ENCODE results near the gene C8G.
A peak's percentile ranks its signal among the peaks of the same experiment; 100 is the strongest.

C8G gene

DNA sequence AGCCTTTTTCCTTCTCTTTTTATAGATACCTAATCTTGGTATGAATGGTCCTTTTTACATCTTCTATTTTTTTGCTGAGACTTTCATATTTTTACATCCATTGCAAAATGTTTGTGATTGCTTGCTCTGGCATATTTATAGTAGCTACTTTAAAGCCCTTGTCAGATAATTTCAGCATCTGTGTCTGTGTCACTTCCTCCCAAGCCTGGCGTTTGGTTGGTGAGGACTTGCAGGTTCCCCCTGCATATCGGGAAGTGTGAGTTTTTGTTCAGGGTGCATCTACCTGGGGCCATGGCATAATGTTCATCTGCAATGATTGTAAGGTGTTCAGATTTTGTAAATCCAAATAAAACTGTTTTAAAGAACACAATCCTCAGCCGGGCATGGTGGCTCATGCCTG lies 9.4 kb upstream of the C8G start:
- Histone ChIP-seq H3K9ac (ENCODE audit: low read depth, low read length) (no peak overlapping the region), H3K36me3 (ENCODE audit: control insufficient read depth, insufficient read depth, low read length) (peaks cover 10% of the 10 kb centered on the region), H3K4me3 (ENCODE audit: low read depth, low read length) (no peak overlapping the region), H3K9me3 (ENCODE audit: control insufficient read depth, insufficient read depth, low read length) (no peaks in the 10 kb centered on the region), H3K27me3 (ENCODE audit: control insufficient read depth, insufficient read depth, low read length) (no peaks in the 10 kb centered on the region), H3K4me1 (ENCODE audit: control insufficient read depth, insufficient read depth, low read length) (no peaks in the 10 kb centered on the region)

DNA sequence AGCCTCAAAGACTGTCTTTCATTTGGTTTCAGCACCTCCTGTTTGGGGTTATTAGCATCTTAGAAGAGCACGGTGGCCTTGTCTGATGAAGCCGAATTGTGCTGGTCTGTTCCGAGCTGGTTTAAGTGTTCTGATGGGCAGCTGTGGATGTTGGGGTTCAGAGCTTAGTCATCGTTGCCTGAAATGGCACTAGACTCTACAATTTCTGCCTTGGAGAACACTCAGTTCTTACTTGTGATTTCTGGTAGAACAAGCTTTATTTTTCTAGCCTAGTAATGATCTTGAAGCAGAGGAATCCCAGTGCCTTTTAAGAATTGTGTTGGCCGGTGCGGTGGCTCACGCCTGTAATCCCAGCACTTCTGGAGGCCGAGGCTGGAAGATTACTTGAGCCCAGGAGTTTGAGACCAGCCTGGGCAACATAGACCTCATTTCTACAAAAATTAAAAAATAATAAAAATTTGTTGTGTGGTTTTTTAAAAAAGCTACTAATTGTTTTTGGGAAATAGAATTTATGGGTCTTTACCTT lies 8.3 kb upstream of the C8G start:
- Histone ChIP-seq H3K36me3 (ENCODE audit: control insufficient read depth, insufficient read depth, low read length) (peaks cover 20% of the 10 kb centered on the region), H3K4me3 (ENCODE audit: low read depth, low read length) (no peak overlapping the region), H3K9ac (ENCODE audit: low read depth, low read length) (no peak overlapping the region)

DNA sequence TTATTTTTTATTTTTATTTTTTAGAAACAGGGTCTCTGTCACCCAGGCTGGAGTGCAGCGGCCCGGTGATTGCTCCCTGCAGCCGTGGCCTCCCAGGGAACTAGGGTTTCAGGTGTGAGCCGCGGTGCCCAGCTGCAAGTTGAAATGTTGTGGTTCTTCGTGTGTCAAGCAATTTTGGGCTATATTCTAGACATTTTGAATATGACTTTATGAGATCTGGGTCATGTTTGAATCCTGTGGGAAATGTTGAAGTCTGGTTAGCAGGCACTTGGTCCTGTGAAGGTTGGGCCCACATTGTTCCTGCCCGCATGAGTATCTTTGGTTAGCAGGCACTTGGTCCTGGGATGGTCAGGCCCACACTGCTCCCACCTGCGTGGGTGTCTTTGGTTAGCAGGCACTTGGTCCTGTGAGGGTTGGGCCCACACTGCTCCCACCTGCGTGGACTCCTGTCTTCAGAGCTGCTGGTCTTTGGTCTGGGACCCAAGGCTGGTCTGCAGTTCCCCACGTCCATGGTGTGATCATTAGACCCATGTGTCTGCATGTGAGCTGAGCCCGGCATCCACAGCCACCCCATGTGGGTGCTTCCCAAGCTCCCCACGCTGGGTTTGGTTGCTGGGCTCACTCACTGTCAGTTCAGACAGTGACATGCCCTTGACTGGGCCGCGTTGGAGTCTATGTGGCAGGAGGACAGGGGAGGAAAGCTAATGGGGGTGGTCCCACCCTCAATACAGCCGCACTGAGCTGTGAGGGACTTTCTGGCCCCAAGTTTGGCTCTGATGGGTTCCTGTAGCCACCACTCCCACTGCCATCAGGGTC lies 7.6 kb upstream of the C8G start:
- Histone ChIP-seq H3K9ac (ENCODE audit: low read depth, low read length) (no peak overlapping the region), H3K36me3 (ENCODE audit: control insufficient read depth, insufficient read depth, low read length) (peaks cover 27% of the 10 kb centered on the region), H3K4me1 (ENCODE audit: control insufficient read depth, insufficient read depth, low read length) (no peaks in the 10 kb centered on the region), H3K4me3 (ENCODE audit: low read depth, low read length) (no peak overlapping the region), H3K9me3 (ENCODE audit: control insufficient read depth, insufficient read depth, low read length) (no peaks in the 10 kb centered on the region), H3K27me3 (ENCODE audit: control insufficient read depth, insufficient read depth, low read length) (no peaks in the 10 kb centered on the region)

More for the DNA sequence above, 8.3 kb upstream of the C8G start:
- H3K27me3 ChIP-seq (ENCODE audit: control insufficient read depth, insufficient read depth, low read length): no peaks in the 10 kb centered on the region
- no peaks in the 10 kb centered on the region for H3K9me3 ChIP-seq (ENCODE audit: control insufficient read depth, insufficient read depth, low read length)
- no peaks in the 10 kb centered on the region for H3K4me1 ChIP-seq (ENCODE audit: control insufficient read depth, insufficient read depth, low read length)

DNA sequence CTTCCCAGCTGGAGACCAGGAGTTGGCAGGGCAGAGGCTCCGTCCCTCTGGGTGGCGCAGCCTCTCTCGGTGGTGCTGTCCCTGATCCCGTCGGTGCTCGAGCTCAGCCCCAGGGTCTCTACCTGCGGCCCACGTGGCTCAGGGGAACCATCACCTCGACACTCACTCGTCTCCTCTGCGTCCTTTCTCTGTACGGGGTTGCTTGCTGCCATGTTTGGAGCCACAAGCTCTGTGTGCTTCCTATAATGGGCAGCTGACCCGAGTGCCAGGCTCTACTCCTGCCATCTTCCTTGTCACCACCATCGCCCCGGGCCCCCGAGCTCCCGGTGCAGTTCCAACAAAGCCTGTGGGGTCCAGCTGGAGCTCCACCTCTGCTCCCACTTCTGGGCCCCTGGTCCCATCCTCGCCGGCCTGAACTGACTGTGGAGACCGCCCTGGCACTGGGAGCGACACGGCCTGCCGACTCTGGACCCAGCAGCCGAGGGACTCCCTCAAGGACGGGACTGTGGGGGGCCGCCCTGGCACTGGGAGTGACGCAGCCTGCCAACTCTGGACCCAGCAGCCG lies 5.5 kb upstream of the C8G start:
- Histone ChIP-seq H3K36me3 (ENCODE audit: control insufficient read depth, insufficient read depth, low read length) (peaks cover 36% of the 10 kb centered on the region), H3K9me3 (ENCODE audit: control insufficient read depth, insufficient read depth, low read length) (no peaks in the 10 kb centered on the region), H3K4me3 (ENCODE audit: low read depth, low read length) (no peak overlapping the region), H3K4me1 (ENCODE audit: control insufficient read depth, insufficient read depth, low read length) (no peaks in the 10 kb centered on the region), H3K9ac (ENCODE audit: low read depth, low read length) (no peak overlapping the region), H3K27me3 (ENCODE audit: control insufficient read depth, insufficient read depth, low read length) (no peaks in the 10 kb centered on the region)

DNA sequence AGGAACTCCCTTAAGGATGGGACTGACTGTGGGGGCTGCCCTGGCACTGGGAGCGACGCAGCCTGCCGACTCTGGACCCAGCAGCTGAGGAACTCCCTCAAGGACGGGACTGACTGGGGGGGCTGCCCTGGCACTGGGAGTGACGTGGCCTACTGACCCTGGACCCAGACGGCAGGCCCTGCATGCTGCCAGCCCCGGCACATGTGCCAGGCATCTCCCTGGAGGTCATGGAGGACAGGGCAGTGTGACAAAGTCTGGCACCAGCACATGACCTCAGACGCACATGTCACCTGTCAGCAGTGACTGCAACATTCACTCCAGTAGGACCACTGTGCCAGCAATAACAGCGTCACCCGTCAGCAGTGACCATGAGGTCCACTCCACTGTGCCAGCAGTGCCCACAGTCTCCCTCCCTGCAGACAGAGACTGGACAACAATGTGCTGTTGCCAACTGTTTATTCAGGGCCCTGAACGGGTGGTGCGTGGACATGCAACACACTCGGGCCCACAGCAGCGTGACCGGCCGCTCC lies 5.0 kb upstream of the C8G start:
- Histone ChIP-seq H3K4me3 (ENCODE audit: low read depth, low read length) (no peak overlapping the region), H3K4me1 (ENCODE audit: control insufficient read depth, insufficient read depth, low read length) (no peaks in the 10 kb centered on the region), H3K9ac (ENCODE audit: low read depth, low read length) (no peak overlapping the region), H3K36me3 (ENCODE audit: control insufficient read depth, insufficient read depth, low read length) (peaks cover 36% of the 10 kb centered on the region), H3K27me3 (ENCODE audit: control insufficient read depth, insufficient read depth, low read length) (no peaks in the 10 kb centered on the region), H3K9me3 (ENCODE audit: control insufficient read depth, insufficient read depth, low read length) (no peaks in the 10 kb centered on the region)

- no peak overlapping the region for H3K4me3 ChIP-seq (ENCODE audit: low read depth, low read length)
- H3K36me3 ChIP-seq (ENCODE audit: control insufficient read depth, insufficient read depth, low read length): peaks cover 36% of the 10 kb centered on the region
- no peaks in the 10 kb centered on the region for H3K4me1 ChIP-seq (ENCODE audit: control insufficient read depth, insufficient read depth, low read length)
- no peak overlapping the region for H3K9ac ChIP-seq (ENCODE audit: low read depth, low read length)
- no peaks in the 10 kb centered on the region for H3K9me3 ChIP-seq (ENCODE audit: control insufficient read depth, insufficient read depth, low read length)
- H3K27me3 ChIP-seq (ENCODE audit: control insufficient read depth, insufficient read depth, low read length): no peaks in the 10 kb centered on the region
These were observed 4.4 kb upstream of the C8G start for GRCh38 chr9:136940526-136941230.

DNA sequence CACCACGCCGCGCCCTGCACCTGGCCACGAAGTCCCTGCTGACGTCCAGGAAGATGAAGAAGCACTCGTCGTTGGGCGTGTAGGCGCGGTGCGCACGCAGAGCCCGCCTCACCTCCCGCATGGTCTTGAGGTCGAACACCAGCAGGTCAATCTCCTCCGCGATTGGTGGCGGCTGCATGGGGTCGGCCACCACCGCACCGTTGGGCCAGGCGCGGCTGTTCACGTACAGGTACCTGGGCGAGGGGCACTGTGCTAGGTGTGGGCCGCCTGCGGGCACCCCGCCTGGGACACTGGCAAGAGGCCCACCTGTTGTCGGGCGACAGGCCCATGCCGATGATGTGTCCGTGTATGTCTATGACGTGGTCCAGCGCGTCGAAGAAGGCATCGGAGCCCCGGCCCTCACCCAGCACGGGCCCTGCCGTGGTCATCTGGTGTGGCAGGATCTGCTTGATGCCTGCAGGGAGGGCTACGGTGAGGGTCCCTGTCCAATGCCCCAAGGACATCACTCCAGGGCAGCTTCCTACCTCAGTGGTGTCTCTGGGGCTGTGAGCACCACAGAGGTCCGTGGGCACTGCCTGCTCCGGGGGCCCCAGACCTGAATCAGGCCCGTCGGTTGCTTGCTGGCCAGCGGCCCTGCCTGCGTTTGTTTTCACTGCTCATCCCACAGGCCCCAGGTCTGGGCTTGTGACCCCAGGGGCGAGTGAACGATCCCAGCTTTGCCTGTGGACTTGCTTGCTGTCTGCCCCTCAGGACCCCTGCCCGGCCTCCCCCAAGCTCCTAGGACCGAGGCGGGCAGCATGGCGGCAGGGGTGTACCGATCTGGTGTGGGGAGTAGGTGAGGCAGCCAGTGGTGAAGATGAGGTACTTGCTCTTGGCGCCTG lies 3.6 kb upstream of the C8G start:
- H3K27me3 ChIP-seq (ENCODE audit: control insufficient read depth, insufficient read depth, low read length): no peaks in the 10 kb centered on the region
- H3K4me3 ChIP-seq (ENCODE audit: low read depth, low read length): no peak overlapping the region
- peaks cover 36% of the 10 kb centered on the region for H3K36me3 ChIP-seq (ENCODE audit: control insufficient read depth, insufficient read depth, low read length)
- no peaks in the 10 kb centered on the region for H3K4me1 ChIP-seq (ENCODE audit: control insufficient read depth, insufficient read depth, low read length)
- H3K9ac ChIP-seq (ENCODE audit: low read depth, low read length): no peak overlapping the region
- no peaks in the 10 kb centered on the region for H3K9me3 ChIP-seq (ENCODE audit: control insufficient read depth, insufficient read depth, low read length)

- H3K36me3 ChIP-seq (ENCODE audit: control insufficient read depth, insufficient read depth, low read length): peaks cover 36% of the 10 kb centered on the region
- H3K9me3 ChIP-seq (ENCODE audit: control insufficient read depth, insufficient read depth, low read length): no peaks in the 10 kb centered on the region
- H3K9ac ChIP-seq (ENCODE audit: low read depth, low read length): no peak overlapping the region
- H3K27me3 ChIP-seq (ENCODE audit: control insufficient read depth, insufficient read depth, low read length): no peaks in the 10 kb centered on the region
- no peak overlapping the region for H3K4me3 ChIP-seq (ENCODE audit: low read depth, low read length)
- H3K4me1 ChIP-seq (ENCODE audit: control insufficient read depth, insufficient read depth, low read length): no peaks in the 10 kb centered on the region
These were observed 2.7 kb upstream of the C8G start for GRCh38 chr9:136942112-136942880.

GRCh38 chr9:136942881-136943230 lies 2.2 kb upstream of the C8G start:
- Histone ChIP-seq H3K4me3 (ENCODE audit: low read depth, low read length) (peak overlapping the region; percentile 70), H3K36me3 (ENCODE audit: control insufficient read depth, insufficient read depth, low read length) (peaks cover 36% of the 10 kb centered on the region), H3K9ac (ENCODE audit: low read depth, low read length) (no peak overlapping the region), H3K27me3 (ENCODE audit: control insufficient read depth, insufficient read depth, low read length) (no peaks in the 10 kb centered on the region), H3K4me1 (ENCODE audit: control insufficient read depth, insufficient read depth, low read length) (no peaks in the 10 kb centered on the region), H3K9me3 (ENCODE audit: control insufficient read depth, insufficient read depth, low read length) (no peaks in the 10 kb centered on the region)

DNA sequence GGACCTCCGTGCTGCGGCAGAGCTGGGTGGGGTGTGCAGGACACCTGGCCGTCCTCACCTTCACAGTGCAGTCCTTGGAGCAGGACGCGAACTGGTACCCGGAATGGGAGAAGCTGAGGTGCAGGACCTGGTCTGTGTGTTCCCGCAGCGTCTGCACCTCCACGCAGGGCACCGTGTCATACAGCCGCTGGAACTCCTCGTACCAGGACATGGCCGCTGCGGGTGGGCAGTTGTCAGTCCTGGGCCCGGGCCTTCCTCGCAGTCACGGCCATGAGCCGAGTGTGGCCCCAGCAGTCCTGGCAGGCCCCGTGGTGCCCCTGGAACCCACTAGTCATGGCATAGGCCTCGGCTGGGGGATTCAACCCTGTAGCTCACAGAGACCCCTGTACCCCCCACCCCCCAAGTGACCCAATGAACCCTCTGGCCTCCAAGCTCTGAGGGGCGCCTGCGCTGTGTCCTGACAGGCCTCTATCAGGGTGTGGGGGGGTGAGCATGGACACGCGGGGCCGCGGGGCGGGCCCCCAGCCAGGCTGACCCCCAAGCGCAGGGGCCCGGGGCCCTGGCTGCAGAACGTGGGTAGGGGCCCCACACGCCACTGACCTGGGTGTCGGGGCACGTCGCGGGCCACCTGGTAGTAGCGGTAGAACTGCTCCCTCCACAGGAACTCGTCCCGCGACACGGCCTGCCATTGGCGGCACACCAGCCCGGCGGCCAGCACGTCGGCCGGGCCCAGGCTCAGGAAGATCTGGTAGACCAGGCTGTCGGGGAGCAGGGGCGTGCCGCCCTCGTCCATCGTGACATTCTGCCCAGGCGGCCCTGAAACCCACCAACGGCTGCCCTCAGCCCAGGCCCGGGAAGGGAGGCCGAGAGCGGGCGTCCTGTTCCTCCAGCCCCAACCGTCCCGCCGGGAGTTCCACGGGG lies 1.5 kb upstream of the C8G start:
- Histone ChIP-seq H3K4me1 (ENCODE audit: control insufficient read depth, insufficient read depth, low read length) (no peaks in the 10 kb centered on the region), H3K27me3 (ENCODE audit: control insufficient read depth, insufficient read depth, low read length) (no peaks in the 10 kb centered on the region), H3K36me3 (ENCODE audit: control insufficient read depth, insufficient read depth, low read length) (peaks cover 36% of the 10 kb centered on the region), H3K4me3 (ENCODE audit: low read depth, low read length) (peak overlapping the region; percentile 70), H3K9me3 (ENCODE audit: control insufficient read depth, insufficient read depth, low read length) (no peaks in the 10 kb centered on the region), H3K9ac (ENCODE audit: low read depth, low read length) (peak overlapping the region; percentile 81)
